Tibial nerve (tissue), 4 donors: ENCODE measurements around the gene HNRNPU.

Source experiments
- CTCF ChIP-seq, 5 experiments: fragments of 200-600 bp in 3 of 5; fragments of 450-650 bp in 2 of 5; sonication (generic) in 3 of 5; IDR thresholded peaks; one replicate each; pipeline ENCODE4 v1.5.1; 2016 to 2019; ENCODE audit warnings: antibody characterized with exemption in 5 of 5, mild to moderate bottlenecking in 3 of 5, moderate library complexity in 2 of 5
- EP300 ChIP-seq, 2 donors: sonication (generic); formaldehyde crosslinking; IDR thresholded peaks; one replicate each; pipeline ENCODE4 v1.6.1; 2017; ENCODE audit warnings: antibody characterized with exemption in 2 of 2, mild to moderate bottlenecking in 1 of 2
- POLR2A ChIP-seq, 2 donors: fragments of 450-650 bp; IDR thresholded peaks; one replicate each; pipeline ENCODE4 v1.6.1; 2017; ENCODE audit warnings: antibody characterized with exemption in 2 of 2, mild to moderate bottlenecking in 2 of 2, moderate library complexity in 2 of 2

GRCh38 chr1:244893836-244894235 is 29.5 kb upstream of the HNRNPU start:
- TF ChIP-seq CTCF (IDR thresholded peaks at IDR 0.05) (no peak), POLR2A (IDR thresholded peaks at IDR 0.05) (no peak), EP300 (IDR thresholded peaks at IDR 0.05) (no peak)
